HG02678 (cell line): Measurements from ENCODE around the gene SLC4A1.
"Not testable (repeated sequence)": the region's sequence is repeated elsewhere in the genome, so short reads cannot be mapped to it uniquely, and the experiment has no call there.

ENCODE experiments used
- ATAC-seq: cut with Tn5 transposase; IDR thresholded peaks from one replicate; pipeline ENCODE4 v1.9.1; 2021; ENCODE audit warnings: mild to moderate bottlenecking, moderate library complexity; ENCODE audit not compliant: unreplicated experiment

The SLC4A1 gene

DNA sequence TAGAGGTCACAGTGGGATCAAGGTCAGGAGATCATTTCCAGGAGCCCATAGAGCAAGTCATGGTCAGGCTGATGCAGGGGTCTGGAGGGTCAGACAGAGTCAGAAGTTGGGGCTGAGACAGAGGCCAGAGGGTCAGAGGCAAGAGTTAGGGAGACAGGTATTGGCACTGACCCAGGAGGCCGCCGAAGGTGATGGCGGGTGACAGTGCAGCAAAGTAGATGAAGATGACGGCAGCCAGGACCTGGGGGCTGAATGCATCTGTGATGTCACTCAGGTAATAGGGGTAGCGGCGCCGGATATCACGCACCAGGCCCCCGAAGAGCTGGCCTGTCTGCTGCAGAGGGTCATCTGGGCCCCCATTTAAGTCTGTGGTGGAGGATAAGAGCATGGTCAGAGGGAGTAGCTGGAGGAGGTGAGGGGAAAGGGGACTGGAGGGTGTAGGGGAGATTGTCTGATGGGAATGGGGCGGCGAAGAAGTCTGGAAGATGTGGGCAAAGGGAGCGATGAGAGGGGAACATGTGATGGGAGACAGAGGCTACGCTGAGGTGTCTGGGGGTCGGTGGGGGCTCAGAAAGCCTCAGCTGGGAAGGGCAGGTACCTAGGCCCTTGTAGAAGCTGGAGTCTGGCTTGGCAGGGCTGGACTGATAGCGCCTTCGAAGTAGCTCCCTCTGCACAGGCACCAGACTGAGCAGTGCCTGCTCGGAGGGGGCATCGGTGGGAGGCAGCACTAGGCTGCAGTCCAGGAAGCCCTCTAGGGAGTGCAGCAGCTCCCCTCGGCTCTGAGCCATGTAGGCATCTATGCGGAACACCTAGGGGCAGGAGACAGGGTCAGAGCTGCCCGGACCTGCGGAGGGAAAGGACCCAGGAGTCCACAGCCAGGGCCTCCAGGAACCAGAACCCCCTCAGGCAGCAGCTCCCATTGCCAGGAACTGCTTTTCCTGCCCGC, 9.8 kb downstream of the SLC4A1 start:
- ATAC-seq: no peak

DNA sequence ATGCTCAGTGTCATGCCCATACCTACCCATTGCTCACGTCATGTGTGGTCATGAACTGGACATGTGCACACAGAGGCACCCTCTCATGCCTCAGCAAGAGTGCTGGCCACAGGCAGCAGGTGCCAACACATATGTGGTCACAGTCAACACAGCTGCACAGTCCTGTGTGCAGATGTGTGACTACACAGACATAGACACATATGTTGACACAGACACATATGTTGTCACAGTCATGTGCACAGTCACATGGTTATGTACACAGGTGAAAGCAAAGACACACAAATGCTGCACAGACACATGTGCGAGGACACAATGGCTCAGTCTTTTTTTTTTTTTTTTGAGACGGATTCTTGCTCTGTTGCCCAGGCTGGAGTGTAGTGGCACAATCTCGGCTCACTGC, 11.3 kb downstream of the SLC4A1 start:
- ATAC-seq: no peak

DNA sequence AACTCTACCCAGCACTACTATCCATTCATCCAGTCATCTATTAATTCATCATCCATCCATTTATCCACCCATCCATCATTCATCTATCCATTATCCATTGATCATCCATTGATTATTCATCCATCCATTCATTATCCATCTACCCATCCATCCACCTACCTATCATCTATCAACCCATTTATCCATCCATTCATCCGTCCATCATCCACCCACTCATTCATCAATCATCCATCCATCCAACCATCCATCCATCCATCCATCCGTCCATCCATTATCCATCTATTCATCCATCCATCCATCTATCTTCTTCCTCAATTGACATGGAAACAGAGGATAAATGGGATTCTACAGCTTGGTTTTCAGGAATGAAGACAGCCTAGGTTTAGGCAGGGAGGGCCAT, 12.0 kb downstream of the SLC4A1 start:
- ATAC-seq: no peak

DNA sequence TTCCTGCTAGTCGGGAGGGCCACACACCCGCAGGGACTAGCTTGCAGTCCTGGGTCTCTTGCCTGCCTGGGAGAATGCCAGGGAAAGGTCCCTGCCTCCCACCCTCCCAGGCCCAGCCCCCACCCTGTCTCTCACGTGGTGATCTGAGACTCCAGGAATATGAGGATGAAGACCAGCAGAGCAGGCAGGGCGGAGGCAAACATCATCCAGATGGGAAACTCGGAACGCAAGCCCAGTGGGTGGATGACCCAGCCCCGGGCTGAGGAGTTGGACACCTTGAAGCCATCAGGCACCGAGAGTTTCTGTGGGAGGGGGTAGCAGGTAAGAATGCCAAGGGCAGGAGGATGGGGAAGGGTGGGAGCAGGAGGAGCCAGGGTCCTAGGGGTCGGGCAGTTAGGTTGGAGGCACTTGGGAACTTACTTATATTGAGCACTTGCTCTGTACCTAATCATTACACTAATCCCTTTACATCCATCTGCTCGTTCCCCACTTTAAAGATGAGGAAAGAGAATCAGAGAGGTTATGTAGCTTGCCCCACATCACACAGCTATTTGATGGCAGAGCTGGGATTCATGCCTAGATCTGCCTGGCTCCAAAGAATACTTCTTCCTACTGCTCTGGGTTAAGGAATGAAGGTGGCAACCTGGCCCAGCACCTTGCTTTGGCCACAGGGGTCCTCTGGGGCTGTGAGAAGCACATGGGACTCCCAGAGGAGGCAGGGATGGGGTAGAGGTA, 13.4 kb downstream of the SLC4A1 start:
- ATAC-seq: no peak

DNA sequence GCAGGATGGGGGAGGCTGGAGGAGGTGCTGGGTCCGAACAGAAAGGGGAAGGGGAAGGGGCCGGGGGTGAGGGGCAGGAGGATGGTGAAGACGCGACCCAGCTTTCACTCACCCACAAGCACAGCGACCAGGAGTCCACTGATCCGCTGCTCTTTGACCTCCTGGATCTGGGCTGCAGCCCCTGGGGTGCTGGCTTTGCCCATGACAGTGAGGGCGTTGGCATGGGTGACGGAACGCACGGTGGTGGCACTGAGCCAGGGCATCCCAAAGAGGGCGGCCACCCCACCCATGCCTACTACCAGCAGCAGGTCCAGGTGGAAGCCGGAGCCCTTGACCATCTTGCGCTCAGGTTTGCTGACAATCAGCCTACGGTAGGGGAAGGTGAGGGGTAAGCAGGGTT, 14.9 kb downstream of the SLC4A1 start:
- ATAC-seq: no peak

DNA sequence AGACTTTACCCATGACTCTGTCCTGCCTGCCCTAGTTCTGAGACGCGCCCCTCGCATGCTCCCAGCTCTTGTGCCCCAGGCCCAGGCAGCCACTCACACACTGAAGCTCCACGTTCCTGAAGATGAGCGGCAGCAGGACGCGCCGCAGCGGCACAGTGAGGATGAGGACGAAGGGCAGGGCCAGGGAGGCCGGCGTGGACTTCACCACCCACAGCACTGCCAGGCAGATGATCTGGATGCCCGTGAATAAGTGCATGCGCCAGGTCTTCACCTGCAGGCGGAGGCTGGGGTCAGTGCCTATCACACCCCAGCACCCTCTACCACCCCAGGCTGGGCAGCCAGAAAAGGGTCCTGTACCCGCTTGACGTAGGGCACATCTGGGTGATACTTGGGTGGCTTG, 16.9 kb downstream of the SLC4A1 start:
- no peak for ATAC-seq

DNA sequence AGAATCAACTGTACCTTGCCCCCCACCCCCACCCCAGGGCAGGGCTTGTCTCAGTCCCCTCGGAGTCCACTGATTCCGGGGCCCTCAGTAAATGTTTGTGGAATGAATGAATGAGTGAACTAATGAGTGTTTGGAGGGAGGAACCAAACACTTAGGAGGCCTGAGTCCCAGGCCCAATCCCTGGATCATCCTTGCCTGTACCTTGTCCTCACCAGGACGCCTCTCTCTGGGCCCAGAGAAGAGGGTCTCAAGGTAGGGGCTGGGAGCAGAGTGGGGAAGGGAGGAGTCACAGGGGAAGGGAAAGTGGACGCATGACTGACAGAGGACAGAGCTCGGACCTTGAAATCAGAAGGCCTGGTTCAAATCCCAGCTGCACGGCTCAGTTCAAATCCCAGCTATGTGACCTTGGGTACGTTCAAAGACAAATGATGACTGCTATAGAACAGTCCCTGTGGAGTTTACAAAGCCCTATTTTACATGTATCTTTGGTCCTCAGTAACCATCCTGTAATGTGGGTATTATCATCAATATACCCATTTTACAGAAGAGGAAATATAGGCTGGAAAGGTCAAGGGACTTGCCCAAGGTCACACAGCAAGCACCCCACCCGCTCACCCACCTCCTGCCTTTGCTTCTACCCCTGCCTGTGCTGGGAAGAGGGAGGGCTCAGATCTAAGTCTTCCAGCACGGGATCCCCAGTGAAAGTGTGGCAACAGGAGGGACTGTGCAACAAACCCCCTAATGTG, 18.3 kb downstream of the SLC4A1 start:
- no peak for ATAC-seq

DNA sequence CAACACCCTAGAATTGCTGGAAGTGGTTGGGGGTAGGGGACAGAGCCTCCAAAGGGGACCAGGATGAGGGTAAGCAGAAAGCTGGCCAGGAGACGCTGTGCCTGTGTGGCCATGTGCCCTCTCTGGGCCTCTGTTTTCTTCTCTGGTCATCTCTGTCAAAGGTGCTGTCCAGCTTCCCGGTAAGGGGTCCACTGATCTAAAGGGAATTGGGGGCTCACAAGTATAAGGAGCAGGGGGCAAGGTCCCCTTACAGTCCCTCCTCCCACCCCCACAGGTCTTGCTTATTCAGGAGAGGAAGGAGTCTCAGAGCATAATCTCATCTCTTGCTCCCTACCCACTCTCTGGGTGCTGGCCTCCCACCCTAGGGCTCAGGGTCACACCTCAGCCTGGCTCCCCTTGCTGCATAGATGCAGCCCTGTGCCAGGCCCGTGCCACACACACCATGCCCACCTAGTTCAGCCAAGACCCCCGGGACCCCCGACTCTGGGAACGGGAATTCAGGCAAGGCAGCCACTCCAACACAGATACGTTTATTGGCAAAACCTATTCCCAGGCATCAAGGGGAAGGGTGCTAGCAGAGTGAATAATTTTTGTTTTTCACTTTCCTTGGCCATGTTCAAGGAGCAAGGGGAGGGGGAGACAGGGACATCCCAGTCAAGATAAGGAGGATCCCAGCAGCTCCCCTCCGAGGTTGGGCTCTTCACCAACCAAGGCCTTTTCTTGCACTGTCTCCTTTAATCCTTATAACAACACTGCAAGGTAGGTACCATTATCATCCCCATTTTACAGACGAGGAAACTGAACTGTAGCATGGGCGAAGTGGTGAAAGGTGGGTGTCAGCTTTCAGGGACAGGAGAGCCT, 19.8 kb downstream of the SLC4A1 start:
- no peak for ATAC-seq

DNA sequence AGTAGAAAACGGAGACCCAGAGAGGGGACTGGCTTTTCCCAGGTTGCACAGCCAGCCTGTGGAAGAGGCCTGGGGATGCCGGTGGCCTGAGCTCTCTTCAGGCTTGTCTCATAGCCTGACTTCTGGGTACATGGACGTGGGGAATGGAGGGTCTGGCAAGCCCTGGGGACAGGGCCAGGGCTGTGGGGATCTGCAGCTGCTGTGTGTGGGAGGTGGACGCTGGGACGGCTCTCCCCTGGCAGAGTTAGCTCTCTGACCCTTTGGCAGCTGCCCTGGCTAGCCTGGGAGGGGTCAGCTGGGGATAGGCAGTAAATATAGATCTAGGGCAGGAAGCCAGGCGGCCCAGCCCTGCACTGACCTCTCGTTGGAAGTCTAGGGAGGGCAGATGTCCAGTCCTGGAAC, 20.5 kb downstream of the SLC4A1 start:
- ATAC-seq: no peak

DNA sequence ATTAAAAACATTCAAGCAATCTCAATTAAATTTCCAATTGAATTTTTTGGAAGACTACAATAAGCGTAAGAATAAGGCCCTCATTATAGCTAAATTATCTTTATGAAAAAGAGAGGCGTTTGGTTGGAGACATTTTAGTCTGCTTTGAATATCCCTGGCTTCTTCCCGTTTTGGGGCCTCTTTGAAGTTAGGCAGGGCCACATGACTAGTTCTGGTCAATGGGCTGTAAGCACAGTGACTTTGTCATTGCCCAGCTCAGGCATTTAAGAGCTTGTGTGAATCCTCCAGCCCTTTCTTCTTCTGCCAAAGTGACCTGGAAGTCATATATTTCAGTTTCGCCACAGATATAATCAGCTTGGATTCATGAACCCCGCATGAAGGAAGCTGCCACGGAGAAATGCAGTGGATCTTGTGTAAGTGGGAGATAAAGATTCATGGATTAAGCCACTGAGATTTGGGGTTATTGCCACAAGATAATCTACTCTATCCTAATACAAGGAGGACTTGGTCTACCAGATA, 26.8 kb downstream of the SLC4A1 start:
- ATAC-seq: no peak

DNA sequence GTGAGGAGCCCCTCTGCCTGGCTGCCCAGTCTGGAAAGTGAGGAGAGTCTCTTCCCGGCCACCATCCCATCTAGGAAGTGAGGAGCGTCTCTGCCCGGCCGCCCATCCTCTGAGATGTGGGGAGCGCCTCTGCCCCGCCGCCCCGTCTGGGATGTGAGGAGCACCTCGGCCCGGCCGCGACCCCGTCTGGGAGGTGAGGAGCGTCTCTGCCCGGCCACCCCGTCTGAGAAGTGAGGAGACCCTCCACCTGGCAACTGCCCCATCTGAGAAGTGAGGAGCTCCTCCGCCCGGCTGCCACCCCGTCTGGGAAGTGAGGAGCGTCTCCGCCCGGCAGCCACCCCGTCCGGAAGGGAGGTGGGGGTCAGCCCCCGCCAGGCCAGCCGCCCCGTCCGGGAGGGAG, 30.0 kb downstream of the SLC4A1 start:
- ATAC-seq: not testable (repeated sequence)

DNA sequence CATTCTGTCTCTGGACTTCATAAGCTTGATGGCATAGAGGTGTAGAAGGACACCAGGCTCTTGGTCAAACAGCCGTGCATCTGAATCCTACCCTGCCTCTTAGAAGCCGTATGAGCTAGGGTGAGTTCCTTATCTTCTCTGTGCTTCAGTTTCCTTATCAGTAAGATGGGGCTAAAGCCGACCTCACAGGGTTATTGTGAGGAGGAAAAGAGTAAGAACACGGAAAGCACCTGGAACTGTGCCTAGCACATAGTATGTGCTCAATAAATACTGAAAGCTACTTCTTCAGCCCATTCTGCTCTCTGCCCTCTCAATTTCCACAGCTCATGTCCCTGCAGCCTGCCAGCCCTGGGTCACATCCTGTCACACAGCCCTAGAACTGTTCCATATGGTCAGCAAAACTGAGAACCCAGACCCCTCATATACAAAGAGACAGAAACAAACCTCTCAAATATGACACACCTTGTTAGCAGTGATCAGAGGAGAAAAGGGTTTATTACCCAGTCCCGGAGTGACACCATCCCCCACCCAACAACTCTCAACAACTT, 31.4 kb downstream of the SLC4A1 start:
- ATAC-seq: no peak

DNA sequence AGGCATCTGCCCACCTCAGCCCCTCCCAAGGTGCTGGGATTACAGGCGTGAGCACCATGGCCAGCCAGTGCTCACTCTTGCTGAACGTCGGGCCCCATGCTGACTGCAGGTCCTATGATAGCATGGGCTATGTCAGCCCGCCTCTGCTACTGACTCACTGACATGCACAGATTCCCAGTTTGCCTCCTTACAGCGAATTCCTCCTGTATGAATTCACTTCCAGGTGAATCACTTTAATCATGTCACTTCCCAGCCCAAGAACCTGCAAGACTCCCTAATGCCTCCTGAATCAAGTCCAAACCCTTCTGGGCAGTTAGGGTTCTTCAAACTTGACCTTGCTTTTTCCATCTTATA, 32.4 kb downstream of the SLC4A1 start:
- no peak for ATAC-seq

DNA sequence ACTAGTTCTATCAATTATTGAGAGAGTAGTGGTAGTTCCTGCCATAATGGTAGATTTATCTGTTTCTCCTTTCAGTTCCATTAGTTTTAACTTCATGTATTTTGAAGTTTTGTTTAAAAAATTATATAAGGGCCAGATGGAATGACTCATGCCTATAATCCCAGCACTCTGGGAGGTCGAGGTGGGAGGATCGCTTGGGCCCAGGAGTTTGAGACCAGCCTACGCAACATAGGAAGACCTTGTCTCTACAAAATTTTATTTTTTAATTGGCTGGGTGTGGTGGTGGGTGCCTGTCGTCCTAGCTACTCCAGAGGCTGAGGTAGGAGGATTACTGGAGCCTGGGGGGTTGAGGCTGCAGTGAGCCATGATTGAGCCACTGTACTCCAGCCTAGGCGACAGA, 34.4 kb downstream of the SLC4A1 start:
- no peak for ATAC-seq

DNA sequence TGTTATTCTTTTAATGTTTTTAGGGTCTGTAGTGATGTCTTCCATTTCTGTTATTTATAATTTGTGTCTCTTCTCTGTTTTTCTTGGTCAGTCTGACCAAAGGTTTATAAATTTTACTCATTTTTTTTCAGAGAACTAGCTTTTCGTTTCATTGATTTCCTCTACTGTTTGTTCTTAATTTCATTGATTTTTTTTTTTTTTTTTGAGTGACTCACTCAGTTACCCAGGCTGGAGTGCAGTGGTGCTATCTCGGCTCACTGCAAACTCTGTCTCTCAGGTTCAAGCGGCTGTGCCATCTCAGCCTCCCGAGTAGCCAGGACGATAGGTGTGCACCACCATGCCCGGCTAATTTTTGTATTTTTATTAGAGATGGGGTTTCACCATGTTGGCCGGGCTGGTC, 35.9 kb downstream of the SLC4A1 start:
- ATAC-seq: no peak

DNA sequence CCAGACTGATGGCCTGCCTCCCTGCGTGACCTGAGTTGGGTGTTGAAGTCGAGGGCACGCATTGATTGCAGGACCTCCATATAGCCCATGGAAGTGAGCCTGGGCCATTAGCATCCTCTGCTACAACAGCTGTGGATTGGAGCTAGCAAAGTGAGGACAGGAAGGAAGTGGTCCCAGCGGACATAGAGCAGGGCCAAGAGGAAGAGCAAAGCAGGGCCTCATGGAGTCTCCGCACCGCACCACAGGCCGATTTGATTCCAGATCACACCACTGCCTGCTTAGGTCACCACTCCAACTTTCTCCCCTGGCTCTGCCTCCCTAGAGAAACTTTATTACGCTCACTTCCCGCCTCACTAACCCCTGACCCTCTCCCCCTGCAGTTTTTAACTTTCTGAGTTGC, 37.8 kb downstream of the SLC4A1 start:
- no peak for ATAC-seq

DNA sequence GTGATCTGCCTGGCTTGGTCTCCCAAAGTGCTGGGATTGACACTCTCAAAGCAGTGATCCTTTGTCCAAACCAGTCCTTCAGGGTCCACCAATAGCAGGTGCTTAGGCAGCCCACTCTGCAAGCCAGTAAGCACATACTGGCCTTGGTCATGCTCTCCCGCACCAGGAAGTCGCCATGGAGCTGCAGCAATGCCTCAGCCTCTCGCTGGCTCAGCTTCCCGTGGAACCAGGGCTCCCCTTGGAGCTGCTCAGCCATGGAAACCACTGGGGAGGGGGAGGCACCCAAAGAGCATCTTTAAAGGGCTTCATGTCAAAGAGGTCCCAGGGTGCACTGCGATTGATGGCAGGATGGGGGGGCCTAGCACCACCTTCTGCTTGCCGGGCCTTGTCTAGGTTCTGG, 38.8 kb downstream of the SLC4A1 start:
- no peak for ATAC-seq

DNA sequence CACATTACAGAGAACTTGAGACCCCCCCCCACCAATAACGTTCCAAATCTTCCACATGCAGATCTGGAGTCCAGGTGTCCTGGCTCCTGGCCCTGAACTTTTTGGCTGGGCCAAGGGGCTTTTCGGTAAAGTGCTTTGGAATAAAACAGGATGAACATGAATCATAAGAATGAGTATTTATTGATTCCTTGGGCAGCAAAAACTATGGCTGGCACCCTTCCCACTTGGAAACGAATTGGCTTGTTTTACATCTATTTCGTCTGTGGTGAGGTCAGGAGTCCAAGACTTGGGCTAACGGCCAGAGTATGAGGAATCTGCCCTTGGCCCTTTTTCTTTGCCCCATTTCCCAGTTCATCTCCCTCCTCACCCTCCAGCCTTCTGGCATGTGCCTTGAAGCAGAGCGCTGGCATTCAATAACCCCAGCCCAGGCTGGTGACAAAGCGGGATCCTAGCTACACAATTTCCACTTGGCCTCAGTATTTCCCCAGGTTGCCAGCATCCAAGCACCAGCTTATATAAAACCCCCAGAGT, 44.3 kb downstream of the SLC4A1 start:
- ATAC-seq: no peak

DNA sequence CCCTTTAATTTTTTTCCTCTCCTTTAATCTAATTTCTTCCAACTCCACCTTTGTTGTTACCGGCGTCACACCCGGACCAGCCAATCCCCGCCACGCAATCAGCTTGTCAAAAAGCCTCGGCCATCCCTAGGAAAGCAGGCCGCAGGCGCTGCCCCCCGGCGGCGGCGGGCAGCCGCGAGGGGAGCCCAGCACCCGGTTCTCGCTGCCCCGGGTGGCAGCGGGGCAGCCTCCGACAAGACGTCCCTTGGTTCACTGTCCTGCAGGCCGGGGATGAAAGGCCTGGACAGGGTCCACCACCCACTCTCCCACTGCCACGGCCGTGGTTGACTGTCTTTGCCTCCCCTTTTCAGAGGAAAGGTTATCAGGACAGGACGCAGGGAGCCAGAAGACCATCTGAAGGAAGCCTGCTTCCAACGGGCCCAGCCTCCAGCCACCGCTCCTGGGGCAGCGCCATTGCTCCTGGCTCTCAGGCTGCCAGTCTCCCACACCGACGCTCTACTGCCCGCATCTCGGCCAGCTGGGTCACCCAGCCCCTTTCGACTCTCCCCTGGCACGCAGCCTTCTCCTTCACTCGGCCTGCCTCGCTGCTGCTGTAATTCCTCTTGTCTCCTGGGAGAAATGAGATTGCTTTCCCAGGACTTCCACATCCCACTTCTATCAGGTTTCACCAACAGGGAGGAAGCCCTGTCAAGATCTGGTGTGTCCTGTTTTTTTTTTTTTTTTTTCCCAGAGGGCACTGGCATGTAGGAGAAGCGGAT, 45.6 kb downstream of the SLC4A1 start:
- ATAC-seq: no peak

DNA sequence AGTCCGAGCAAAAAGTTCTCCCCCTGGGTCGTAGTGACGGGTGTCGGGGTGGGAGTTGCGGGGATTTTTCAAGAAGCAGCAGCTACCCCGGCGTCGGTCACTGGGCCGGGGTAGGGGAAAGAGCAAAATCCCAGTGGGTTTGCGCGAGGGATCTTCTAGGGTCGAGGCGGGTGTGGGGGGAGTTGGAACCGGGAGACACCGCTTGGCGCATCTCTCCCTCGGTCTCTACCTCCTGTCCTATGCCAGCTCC, 46.1 kb downstream of the SLC4A1 start:
- no peak for ATAC-seq
